ENCODE measurements around the gene ALS2. TPM values are rescaled to one million over a fixed set of nuclear protein-coding genes. Genes with fewer than 3 reads are reported as not detected.
"Not testable (repeated sequence)": the region's sequence is repeated elsewhere in the genome, so short reads cannot be mapped to it uniquely, and the experiment has no call there.

Gene ALS2
- polyA plus RNA-seq, 3 donors: 25.4 to 35.7 (median 26.5) TPM

DNA sequence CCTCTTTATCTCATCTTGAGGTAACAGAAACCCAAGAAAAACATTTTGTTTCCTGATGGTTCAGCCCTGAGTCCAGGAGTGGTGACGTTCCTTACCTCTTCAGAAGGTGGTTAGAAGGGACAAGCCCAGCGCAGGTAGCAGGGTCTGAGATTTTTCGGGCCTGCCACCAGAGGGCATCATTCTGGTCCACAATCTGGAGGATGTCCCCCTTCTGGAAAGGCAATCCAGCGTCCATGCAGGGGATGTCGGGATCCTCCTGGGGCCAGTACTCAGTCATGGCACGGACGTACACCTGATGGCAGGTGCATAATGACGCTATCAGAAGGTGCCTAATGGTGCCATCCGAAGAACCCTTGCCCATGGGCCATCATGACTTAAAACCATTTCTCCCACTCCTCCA, 100.0 kb downstream of the ALS2 start:
- no peak for DNase-seq

DNA sequence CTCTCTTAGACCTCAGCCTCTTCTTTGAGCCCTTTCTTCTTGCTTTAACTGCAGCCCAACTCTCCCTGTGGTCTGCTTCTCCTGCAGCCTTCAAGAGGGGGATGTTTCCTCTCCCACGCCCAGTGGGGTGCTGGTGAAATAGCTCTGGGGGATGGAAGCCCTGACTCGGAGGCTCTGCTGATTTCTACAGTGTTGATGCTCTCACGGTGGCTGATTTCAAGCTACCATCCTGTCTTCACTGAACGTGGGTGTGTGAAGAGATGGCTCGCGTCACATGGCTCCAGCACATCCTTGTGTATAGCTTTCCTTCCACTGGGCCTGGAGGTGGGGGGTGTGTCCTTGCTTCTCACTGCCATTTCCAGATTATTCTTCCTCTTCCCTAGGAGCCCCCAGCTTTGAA, 102.3 kb downstream of the ALS2 start:
- DNase-seq: no peak

DNA sequence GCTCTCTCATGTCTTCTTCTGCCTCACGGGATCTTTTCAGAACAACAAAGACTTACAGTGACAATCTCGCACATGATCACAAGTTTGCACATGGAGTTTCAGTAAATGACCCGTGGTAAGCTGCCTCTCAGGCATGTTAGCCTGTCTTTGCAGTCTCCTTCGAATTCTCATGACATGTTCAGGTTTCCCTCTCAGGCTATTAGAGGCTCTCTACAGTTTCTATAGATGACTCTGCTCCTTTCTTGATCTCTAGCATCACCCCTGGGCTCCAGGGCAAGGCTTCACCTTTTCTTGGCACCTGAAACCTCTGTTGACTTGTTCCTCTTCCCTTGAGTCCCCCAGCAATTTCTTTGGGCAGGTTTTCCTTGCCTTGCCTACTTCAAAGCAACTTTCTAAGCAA, 105.3 kb downstream of the ALS2 start:
- DNase-seq: no peak

DNA sequence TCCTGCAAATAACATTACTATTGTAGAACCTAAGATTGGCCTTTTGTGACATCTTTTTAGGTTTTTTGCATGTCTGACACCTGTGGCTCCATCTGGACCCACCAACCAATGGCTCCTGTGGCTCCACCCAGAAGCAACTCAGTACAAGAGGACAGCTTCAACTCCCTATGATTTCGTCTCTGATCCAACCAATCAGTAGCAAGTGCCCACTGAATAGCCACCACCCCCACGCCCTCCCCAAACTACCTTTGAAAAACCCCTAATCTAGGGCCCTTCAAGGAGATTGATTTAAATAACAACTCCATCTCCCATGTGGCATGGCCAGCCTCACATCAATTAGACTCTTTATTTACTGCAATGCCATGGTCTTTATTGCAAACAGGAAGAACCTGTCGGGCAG, 105.9 kb downstream of the ALS2 start:
- DNase-seq: no peak

DNA sequence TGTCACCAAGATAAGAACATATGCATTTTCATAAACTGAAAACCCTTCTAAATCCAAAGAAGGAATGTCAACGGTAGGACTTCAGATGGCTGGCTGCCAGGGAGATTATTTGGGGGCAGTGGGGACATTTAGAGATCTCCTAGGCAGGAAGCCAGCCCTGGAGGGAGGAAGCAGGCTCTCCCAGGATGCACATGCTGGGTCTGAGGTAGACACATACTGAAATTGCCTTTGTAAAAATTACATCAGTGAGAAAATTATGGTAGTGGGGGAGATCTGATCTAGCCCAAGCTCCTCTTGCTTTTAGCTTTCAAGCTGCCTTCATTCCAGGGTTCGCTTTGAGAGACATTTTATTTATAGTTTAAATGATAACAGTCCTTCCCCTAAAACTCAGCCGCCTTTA, 106.4 kb downstream of the ALS2 start:
- DNase-seq: no peak

DNA sequence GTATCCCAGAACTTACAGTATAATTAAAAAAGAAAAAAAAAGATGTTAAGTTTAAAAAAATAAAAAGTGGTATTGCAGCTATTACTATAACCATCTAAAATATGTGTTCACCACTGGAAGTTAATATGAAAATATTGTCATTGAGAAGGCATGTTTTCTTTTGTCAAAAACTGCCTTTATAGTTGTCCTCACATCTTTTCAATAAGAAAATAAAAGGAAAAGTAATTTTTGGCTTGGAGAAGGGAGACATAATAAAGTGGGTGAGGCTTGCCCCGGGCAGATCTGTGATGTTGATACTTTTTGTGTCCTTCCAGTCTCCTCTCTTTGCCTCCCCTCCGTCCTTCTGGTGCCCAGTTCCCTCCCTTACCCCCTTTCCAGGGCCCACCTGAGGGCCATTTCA, 107.2 kb downstream of the ALS2 start:
- DNase-seq: no peak

DNA sequence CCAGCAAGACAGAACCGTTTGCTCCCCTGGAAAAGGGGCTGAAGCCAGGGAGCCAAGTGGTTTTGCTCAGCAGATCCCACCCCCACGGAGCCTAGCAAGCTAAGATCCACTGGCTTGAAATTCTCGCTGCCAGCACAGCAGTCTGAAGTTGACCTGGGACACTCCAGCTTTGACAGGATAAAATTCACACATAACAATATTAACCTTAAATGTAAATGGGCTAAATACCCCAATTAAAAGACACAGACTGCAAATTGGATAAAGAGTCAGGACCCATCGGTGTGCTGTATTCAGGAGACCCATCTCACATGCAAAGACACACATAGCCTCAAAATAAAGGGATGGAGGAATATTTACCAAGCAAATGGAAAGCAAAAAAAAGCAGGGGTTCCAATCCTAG, 109.5 kb downstream of the ALS2 start:
- DNase-seq: not testable (repeated sequence)

DNA sequence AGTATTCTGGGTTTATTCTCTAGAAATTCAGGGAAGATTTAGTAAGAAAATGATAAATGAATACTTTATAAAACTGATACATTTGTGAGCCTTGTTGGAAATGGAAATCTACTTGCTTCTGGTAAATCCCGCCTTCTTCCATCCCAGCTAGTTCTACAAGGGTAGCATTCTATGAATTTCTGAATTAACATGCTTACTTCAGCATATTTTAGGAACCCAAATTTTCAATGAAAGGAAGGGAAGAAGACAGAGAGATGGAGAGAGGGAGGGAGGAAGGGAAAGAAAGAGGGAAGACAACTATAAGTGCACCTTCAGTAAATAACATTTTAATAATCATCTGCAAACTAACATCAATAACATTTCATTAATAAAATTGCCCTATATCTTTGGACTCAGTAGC, 110.9 kb downstream of the ALS2 start:
- no peak for DNase-seq

DNA sequence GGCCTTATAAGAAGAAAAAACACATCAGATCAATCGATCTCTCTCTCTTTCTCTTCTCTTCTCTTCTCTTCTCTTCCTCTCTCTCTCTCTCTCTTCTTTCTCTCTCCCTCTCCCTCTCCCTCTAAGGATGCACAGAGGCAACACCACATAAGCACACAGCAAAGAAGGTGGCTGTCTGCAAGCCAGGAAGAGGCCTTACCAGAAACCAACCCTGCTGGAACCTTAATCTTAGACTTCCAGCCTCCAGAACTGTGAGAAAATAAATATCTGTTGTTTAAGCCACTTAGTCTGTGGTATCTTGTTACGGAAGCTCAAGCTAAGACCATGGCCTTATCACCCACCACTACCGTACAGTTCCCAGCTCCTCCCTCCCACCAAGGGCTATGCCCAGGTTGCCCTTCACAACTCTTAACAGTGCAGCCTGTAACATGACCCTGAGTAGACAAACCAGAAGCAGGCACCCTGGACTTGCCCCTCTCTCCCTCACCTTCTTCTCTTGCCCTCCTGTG, 112.3 kb downstream of the ALS2 start:
- DNase-seq: no peak

DNA sequence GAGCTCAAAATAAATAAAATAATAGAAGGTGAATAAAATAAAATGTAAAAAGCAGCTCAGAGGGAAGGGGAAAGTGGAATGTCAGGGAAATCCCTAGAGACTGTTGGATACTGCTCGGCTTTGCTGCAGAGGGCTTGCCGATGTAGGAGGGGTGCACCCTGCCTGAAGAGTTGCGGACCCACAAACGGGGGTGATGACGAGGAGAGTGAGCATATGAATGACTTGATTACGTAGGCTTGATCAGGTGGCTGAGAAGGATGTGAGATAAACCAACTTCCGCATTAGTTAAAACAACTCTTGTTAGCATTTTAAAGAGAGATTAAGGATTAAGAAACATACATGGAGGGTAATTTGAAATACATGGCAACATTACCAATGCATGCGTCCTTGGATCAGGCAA, 116.4 kb downstream of the ALS2 start:
- no peak for DNase-seq

DNA sequence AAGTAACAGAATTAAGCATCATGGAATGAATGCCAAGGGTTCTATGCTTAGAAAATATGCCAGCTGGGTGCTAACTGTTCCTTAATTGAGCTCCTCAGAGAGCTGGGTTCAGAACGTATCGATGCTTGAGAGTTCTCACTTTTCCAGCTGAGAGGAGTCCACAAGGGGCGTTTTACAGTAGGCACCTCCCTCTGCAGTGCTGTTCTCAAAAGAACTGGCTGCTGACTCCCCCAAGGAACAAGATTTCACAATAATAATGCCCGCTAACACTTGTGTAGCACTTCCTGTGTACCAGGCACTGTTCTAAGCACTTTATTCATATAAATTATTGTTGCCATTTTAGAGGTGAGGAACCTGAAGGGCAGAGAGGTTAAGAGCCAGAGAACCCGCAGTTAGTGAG, 119.4 kb downstream of the ALS2 start:
- no peak for DNase-seq

DNA sequence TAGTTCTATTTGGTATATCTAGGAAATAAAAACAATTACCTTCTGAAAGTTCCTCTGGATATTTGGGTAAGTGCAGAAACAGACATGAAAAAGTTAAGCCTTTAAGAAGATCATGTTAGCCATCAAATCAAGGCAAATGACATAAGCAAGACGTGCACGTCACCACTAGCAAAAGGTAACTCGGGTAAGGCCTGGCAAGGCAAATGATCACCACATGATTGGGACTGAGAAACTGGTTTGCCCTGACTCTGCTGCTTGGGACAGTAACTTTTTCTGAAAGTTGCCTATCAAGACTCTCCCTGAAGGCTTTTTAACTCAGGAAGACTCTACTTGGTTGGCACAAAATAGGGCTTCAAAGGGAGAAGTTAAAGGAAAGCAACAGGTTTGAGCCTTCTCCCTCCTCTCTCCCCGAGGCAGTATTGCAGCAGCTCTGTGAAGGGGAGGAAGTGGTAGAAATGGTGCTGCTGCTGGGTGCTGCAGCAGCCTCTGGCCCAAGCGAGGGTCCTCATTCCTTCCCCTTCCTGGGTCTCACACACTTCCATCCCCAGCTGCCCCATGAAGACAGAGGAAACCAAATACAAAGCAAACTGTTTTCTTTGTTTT, 120.3 kb downstream of the ALS2 start:
- no peak for DNase-seq

DNA sequence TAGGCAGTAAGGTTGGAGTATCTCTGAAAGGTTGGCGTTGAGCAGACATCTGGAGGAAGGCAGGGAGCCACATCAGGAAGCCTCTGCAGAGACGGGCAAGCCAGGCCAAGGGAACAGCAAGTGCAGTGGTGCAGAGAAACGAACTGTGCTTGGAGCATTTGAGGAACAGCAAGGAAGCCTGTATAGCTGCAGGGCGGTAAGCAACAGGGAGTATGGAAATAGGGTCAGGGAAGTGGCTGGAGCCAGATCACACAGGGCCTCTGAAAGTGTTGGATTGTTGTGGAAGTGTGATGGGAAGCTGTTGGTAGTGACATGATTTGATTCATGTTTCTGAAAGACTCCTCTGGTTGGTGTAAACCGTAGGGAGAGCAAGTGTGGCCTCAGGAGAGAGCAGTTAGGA, 124.0 kb downstream of the ALS2 start:
- DNase-seq: no peak

DNA sequence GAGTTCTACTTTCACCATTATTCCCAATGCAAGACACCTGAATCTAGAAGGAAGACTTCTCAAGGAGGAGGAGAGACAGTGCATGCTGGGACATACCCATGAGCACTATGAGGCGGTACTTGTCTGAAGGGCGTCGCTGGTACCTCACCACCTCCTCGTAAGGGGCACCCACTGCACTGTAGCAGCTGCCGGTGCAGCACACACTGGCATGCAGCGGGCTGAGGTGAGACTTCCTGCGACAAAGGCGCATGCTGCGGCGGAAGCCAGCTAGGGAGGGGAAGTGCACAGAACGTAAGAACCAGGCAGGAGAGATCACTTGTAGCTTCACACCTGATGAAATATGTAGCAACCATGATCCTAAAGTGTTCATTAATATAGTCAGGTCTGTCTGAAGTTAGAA, 124.6 kb downstream of the ALS2 start:
- DNase-seq: no peak

DNA sequence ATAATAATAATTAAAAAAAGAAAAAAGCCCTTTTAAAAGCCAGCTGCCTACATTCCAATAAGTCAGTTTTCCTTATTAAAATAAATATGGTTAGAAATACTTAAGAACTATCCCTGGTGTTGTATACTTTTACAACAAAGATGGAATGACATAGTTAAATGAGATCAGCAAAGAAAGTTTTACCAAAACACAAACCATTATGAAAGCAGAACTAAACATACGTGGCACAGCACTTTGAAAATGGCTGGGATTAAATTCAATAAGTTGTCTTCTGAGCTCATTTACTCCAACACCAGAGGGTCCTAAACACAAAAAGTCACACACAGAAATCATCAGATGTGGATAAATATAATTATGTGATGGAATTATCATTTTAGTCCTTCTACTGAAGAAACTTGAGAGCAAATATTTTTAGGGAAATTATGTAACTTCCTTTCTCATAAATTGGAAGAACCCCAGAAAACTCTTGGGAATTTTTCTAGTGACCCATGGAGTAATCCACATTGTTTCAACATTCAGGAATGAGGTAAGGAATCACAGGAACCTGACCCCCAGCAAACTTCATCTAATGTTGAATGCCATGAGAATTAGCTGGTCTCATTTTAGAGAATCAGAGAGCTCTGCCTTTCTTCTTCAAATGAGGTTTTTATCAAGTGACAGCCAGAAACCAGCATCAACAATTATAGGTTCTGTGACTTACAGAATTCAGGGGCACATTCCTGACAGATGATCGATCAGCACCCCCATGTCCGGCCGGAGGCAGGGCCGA, 125.9 kb downstream of the ALS2 start:
- no peak for DNase-seq

DNA sequence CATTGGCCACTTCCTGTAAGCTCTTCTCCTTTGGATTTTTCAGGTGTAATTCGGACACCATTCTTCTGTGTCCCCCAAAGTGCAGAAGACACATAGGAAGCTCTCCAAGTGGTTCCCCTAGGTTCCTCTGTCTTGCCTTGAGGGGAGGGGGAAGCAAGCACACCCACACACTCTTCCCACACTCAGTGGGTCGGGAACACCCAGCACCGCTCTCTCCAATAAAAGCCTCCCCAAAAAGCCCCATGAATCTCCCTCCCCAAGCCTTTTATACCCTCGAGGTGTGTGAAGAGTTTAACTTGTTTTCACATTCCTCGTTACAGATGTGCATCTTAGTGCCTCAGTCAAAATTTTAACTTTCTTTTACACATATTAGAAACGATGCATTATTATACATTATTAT, 127.5 kb downstream of the ALS2 start:
- no peak for DNase-seq

Other genes starting within 250 kb of the ALS2 start
- gene TMEM237, start 137.4 kb downstream of the ALS2 start, polyA plus RNA-seq (ENCODE audit: insufficient read length in 3 of 3): 10 to 100 TPM; 47.7 to 62.6 (median 48.6) TPM
- under 1 TPM; 0.09 to 0.43 (median 0.23) TPM for gene MPP4, start 82.3 kb downstream of the ALS2 start, polyA plus RNA-seq (ENCODE audit: insufficient read length in 3 of 3)
- gene CDK15, start 25.6 kb upstream of the ALS2 start, polyA plus RNA-seq (ENCODE audit: insufficient read length in 3 of 3): 1 to 10 TPM; 1.0 to 1.5 (median 1.5) TPM